ENCODE data around the gene CEP83. TPM values are rescaled to one million over a fixed set of nuclear protein-coding genes. Genes with fewer than 3 reads are reported as not detected.

Gene CEP83
- total RNA-seq, 2 donors from 2014 or later = 6.8 to 26.5 TPM

DNA sequence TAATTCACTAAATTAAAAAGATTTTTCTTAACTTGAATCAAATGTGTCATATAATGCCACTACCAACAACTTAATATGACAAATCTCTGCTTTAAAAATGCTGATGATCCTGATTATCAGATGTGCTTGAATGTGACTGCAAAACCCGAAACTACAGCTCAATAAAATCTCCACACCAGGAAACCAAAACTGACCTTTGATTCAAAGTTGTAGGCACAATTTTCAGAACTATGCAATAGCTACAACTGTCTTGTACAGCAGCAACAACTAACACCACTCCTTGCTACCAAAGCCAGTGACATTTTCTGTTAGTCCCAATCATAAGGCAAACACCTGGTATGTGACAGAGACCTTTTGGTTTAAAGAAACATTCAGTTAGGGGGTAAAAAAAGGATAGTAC, 147.3 kb downstream of the CEP83 start:
- H3K27me3 ChIP-seq (replicated peaks; ENCODE audit: insufficient read depth) = no peaks in the 10 kb centered on the region
- intact Hi-C loops (cut with DNase I) = no loop called here
- 97% methylated on average over 1 of the region's 1 CpG for WGBS
- no peak overlapping the region for H3K27ac ChIP-seq
- no peak overlapping the region for H3K4me3 ChIP-seq
- no peaks in the 10 kb centered on the region for H3K36me3 ChIP-seq
- H3K9me3 ChIP-seq = no peaks in the 10 kb centered on the region
- no peak for DNase-seq (ENCODE audit: low spot score)
- TF ChIP-seq, protein P1, sequence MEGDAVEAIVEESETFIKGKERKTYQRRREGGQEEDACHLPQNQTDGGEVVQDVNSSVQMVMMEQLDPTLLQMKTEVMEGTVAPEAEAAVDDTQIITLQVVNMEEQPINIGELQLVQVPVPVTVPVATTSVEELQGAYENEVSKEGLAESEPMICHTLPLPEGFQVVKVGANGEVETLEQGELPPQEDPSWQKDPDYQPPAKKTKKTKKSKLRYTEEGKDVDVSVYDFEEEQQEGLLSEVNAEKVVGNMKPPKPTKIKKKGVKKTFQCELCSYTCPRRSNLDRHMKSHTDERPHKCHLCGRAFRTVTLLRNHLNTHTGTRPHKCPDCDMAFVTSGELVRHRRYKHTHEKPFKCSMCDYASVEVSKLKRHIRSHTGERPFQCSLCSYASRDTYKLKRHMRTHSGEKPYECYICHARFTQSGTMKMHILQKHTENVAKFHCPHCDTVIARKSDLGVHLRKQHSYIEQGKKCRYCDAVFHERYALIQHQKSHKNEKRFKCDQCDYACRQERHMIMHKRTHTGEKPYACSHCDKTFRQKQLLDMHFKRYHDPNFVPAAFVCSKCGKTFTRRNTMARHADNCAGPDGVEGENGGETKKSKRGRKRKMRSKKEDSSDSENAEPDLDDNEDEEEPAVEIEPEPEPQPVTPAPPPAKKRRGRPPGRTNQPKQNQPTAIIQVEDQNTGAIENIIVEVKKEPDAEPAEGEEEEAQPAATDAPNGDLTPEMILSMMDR (IDR thresholded peaks at IDR 0.05) = no peak
- TF ChIP-seq POLR2A (IDR thresholded peaks at IDR 0.05) = no peak
- no peak for TF ChIP-seq POLR2AphosphoS5 (IDR thresholded peaks at IDR 0.05)
- H3K4me1 ChIP-seq (replicated peaks) = no peaks in the 10 kb centered on the region

DNA sequence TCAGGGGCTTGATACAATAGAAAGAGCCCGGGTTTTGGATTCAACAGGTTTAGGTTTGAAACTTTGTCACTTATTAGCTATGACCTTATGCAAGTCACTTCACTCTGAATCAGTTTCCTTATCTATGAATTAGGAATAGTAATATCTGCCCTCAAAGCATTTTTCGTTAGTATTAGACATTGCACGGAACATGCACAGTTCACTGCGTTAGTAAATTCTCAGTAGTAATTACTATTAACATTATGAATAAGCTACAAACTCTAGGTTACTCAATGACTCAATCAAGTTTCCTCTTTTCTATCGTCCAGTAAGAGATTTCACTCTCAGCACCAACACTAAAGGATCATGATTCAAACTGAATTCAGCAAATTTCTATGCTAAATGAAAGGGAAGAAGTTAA, 150.3 kb downstream of the CEP83 start:
- H3K27ac ChIP-seq = no peak overlapping the region
- H3K4me1 ChIP-seq (replicated peaks) = no peaks in the 10 kb centered on the region
- 93% methylated on average over 5 of the region's 5 CpGs for WGBS
- no peaks in the 10 kb centered on the region for H3K27me3 ChIP-seq (replicated peaks; ENCODE audit: insufficient read depth)
- no peaks in the 10 kb centered on the region for H3K36me3 ChIP-seq
- no peak for DNase-seq (ENCODE audit: low spot score)
- no peak overlapping the region for H3K4me3 ChIP-seq
- intact Hi-C loops (cut with DNase I) = no loop called here
- H3K9me3 ChIP-seq = no peaks in the 10 kb centered on the region
- TF ChIP-seq, protein P1 (IDR thresholded peaks at IDR 0.05) = no peak
- no peak for TF ChIP-seq POLR2A (IDR thresholded peaks at IDR 0.05)
- TF ChIP-seq POLR2AphosphoS5 (IDR thresholded peaks at IDR 0.05) = no peak

DNA sequence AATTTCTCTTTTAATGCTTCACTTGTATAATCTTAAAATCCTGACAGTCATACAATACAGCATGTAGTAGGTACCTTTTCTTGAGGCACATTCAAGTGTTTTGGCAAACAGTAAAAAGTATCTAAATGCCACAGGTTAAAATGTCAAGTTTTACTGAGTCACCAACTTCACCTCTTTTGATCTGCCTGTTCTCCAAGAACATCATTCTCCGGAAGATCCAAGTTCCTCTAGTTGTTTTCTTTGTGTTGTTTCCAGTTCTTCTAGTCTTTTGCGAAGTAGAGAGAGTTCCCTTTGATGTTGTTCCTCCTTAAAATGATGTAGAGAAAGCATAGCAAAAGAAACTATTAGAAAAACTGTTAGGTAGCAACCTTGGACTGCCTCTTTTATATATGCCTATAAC, 151.1 kb downstream of the CEP83 start:
- DNase-seq (ENCODE audit: low spot score) = no peak
- H3K27ac ChIP-seq = no peak overlapping the region
- H3K4me3 ChIP-seq = no peak overlapping the region
- TF ChIP-seq POLR2AphosphoS5 (IDR thresholded peaks at IDR 0.05) = peak; percentile 10
- TF ChIP-seq, protein P1 (IDR thresholded peaks at IDR 0.05) = no peak
- no peak for TF ChIP-seq POLR2A (IDR thresholded peaks at IDR 0.05)
- no peaks in the 10 kb centered on the region for H3K36me3 ChIP-seq
- no peaks in the 10 kb centered on the region for H3K27me3 ChIP-seq (replicated peaks; ENCODE audit: insufficient read depth)
- H3K9me3 ChIP-seq = no peaks in the 10 kb centered on the region
- WGBS = 16% methylated on average over 2 of the region's 2 CpGs
- intact Hi-C loops (cut with DNase I) = no loop called here
- H3K4me1 ChIP-seq (replicated peaks) = no peaks in the 10 kb centered on the region

- DNase-seq (ENCODE audit: low spot score) = no peak
- H3K36me3 ChIP-seq = no peaks in the 10 kb centered on the region
- no peak overlapping the region for H3K4me3 ChIP-seq
- no peaks in the 10 kb centered on the region for H3K9me3 ChIP-seq
- H3K27ac ChIP-seq = no peak overlapping the region
- H3K27me3 ChIP-seq (replicated peaks; ENCODE audit: insufficient read depth) = no peaks in the 10 kb centered on the region
- H3K4me1 ChIP-seq (replicated peaks) = no peaks in the 10 kb centered on the region
- 65% methylated on average over 9 of the region's 9 CpGs for WGBS
- intact Hi-C loops (cut with DNase I) = no loop called here
- no peak for TF ChIP-seq POLR2AphosphoS5 (IDR thresholded peaks at IDR 0.05)
- TF ChIP-seq, protein P1 (IDR thresholded peaks at IDR 0.05) = no peak
- no peak for TF ChIP-seq POLR2A (IDR thresholded peaks at IDR 0.05)
These were observed 154.3 kb downstream of the CEP83 start for GRCh38 chr12:94305130-94305957.

DNA sequence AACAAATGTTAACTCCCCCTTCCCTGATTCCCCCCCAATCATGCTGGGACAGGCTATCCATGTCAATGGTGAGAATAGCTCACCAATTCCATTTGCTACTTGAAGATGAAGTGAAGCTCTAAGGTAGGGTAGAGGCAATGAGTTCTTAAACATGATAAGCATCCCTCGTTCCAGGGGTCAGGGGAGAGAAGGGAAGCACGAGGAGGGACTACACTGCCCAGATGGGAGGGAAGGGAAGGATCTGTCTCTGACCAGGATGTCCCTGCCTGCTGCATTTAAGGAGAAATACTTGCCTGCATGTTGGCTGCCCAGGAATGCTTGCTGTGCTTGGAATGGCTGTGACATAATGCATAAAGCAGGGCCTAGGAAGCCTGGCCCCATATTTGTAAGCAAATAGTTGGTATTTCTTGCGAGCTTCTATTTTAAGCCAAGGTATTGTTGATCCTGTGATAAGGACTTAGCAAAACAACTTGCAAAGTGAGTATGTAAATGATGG, 155.1 kb downstream of the CEP83 start:
- Histone ChIP-seq H3K27ac (no peak overlapping the region), H3K9me3 (no peaks in the 10 kb centered on the region), H3K4me3 (no peak overlapping the region), H3K36me3 (no peaks in the 10 kb centered on the region), H3K4me1 (replicated peaks) (no peaks in the 10 kb centered on the region), H3K27me3 (replicated peaks; ENCODE audit: insufficient read depth) (no peaks in the 10 kb centered on the region)
- no peak for DNase-seq (ENCODE audit: low spot score)
- TF ChIP-seq, protein P1 (IDR thresholded peaks at IDR 0.05) = no peak
- TF ChIP-seq POLR2AphosphoS5 (IDR thresholded peaks at IDR 0.05) (no peak), POLR2A (IDR thresholded peaks at IDR 0.05) (no peak)
- intact Hi-C loops (cut with DNase I) = no loop called here
- 72% methylated on average over 3 of the region's 3 CpGs for WGBS

Data from prostate gland (tissue), 2 donors.